Fibroblast of pulmonary artery (primary cell): Measurements from ENCODE around the gene SLCO2B1.

Experiments
- DNase-seq: peaks from one replicate; pipeline ENCODE4 v3.0.0-alpha.2; 2010; ENCODE audit warnings: low read depth
- H3K4me3 ChIP-seq: replicated peaks from 2 replicates; pipeline ENCODE4 v1.5.1; 2011; ENCODE audit warnings: low read depth, mild to moderate bottlenecking, control low read depth, low read length, moderate library complexity
- TF ChIP-seq, protein P1 (sequence below): IDR thresholded peaks from 2 replicates; pipeline ENCODE4 v1.5.1; 2011; ENCODE audit warnings: mild to moderate bottlenecking, control low read depth, low read length, inconsistent platforms; ENCODE audit errors: missing control alignments

SLCO2B1 gene

DNA sequence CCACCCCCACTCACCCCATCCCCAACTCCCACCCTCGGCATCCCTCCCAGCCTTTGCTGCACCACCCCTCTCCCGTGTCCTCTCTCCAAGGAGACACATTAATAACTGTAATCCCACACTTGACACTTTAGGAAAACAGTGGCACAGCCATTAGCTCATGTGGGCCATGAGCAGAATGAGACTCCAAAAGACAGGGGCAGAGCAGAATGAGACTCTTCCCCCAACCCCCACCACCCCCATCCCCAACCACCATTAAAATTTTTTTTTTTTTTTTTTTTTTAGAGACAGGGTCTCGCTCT is 6.2 kb upstream of the SLCO2B1 start:
- no peak for DNase-seq
- no peak overlapping the region for H3K4me3 ChIP-seq
- TF ChIP-seq, protein P1, sequence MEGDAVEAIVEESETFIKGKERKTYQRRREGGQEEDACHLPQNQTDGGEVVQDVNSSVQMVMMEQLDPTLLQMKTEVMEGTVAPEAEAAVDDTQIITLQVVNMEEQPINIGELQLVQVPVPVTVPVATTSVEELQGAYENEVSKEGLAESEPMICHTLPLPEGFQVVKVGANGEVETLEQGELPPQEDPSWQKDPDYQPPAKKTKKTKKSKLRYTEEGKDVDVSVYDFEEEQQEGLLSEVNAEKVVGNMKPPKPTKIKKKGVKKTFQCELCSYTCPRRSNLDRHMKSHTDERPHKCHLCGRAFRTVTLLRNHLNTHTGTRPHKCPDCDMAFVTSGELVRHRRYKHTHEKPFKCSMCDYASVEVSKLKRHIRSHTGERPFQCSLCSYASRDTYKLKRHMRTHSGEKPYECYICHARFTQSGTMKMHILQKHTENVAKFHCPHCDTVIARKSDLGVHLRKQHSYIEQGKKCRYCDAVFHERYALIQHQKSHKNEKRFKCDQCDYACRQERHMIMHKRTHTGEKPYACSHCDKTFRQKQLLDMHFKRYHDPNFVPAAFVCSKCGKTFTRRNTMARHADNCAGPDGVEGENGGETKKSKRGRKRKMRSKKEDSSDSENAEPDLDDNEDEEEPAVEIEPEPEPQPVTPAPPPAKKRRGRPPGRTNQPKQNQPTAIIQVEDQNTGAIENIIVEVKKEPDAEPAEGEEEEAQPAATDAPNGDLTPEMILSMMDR, result no peak

- DNase-seq, result no peak
- H3K4me3 ChIP-seq, result no peak overlapping the region
- TF ChIP-seq, protein P1, result no peak
These were observed 5.5 kb upstream of the SLCO2B1 start for GRCh38 chr11:75145196-75145971.

DNA sequence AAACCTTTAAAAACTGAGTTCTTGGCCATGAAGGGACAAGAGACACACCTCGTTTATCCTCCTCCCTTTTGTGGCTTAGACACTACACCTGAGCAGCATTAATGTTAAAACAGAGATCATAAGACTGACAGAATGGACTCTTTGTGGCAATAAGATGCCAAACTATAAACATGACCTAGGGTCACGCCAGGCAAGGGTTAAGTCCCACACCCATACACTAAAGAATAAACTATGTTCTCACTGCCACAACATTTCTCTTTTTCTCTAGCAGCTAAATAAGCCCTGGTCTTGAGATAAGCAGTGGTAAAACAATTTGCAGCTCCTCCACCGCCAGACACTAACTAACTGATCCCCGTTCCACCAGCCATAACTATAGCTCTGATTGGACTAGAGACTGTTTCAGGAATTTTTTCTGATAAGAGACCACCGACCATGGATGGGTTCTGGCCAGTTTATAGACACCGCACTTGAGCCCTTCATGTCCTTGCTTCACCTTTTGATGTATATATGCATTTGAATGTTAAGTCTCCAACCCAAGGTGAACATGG is 4.9 kb upstream of the SLCO2B1 start:
- TF ChIP-seq, protein P1, result no peak
- DNase-seq, result no peak
- H3K4me3 ChIP-seq, result no peak overlapping the region

- TF ChIP-seq, protein P1, result no peak
- DNase-seq, result no peak
- H3K4me3 ChIP-seq, result no peak overlapping the region
These were observed 4.2 kb upstream of the SLCO2B1 start for GRCh38 chr11:75146711-75147110.

DNA sequence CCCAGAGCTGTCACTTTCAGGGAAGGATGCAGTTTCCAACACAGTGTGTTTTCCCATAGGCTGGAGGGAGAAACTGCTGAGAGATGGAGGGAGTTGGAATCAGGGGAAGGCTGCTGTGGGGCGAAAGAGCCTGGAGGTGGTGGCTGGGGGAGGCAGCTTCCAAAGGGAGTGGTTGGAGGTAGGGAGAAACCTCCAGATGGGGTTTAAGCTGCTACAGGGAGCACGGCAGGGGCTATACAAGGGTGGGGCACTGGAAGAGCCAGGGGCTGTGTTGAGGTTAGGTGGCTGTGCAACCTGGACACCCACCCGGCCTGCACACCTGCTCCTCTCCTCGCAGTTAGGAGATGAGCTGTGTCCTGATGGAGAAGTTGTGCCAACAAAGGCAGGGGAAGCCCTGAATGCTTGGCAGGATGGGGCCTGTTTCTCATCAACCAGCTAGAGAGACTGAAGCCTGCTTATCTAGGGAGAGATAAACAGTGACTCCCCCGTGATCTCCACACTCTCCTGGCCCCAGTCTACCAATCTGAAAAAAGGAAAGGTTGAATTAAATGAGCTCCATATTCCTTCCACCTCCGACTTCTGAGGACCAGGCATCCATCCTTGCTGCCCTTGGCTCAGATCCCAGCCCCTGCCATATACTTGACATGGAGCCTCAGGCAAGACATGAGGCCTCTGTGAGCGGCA is 3.6 kb upstream of the SLCO2B1 start:
- DNase-seq, result no peak
- no peak overlapping the region for H3K4me3 ChIP-seq
- TF ChIP-seq, protein P1, result no peak

DNA sequence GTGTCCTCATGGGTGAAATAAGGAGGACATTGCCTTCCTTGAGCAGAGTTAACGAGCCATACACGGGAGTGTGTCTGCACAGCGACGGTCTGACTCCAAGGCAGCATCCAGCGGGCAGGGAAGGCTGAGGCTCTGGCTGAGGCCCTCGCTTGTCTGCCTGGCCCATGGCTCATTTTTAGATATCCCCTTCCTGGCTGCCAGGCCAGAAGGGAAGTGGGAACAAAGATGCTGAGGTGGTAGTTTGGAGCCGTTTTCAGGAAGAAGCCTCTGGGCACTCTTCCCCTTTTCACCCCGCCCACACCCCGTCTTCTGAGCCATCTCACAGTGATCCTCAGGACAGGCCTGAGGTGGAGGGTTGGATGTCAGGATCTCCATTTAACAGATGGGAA is 3.0 kb upstream of the SLCO2B1 start:
- no peak for DNase-seq
- TF ChIP-seq, protein P1, result no peak
- H3K4me3 ChIP-seq, result no peak overlapping the region
